ENCODE data around the gene CRTC1. TPM values are rescaled to one million over a fixed set of nuclear protein-coding genes. Genes with fewer than 3 reads are reported as not detected.

The CRTC1 gene
- total and polyA plus RNA-seq, 9 of the 15 experiments (the other 6 are each of a cell fraction or from before 2014, with no cell fraction given) = 0.25 to 3.8 (median 1.2) TPM; not detected in 2

GRCh38 chr19:18778076-18778389 is 94.6 kb downstream of the CRTC1 start:
- peaks cover 0 to 68% of the 10 kb centered on the region in 2 experiments; a peak in 2 of 5 replicates for H3K4me1 ChIP-seq (replicated peaks in 1 of 2; ENCODE audit: control insufficient read depth in 2 of 2, insufficient read depth in 2 of 2, low read length in 2 of 2)
- ChIA-PET CTCF (ENCODE audit: low intra/inter-chr PET ratio) (no interaction called here), POLR2A (interaction anchor here (0.7 kb wide), 1 partner anchor 9 kb away, joined by 3 read pairs; no protein-coding TSS in a partner anchor)
- BruUV-seq (replicated peaks) = no TSS peak
- no peaks in the 10 kb centered on the region for H3K9me1 ChIP-seq (ENCODE audit: control insufficient read depth, insufficient read depth, low read length)
- H2AFZ ChIP-seq (ENCODE audit: low read depth, low read length) = no peak overlapping the region
- TF ChIP-seq E2F1 (CRISPR knock-in tag; IDR thresholded peaks at IDR 0.05) (no peak), STAT6 (CRISPR knock-in tag; IDR thresholded peaks at IDR 0.05) (no peak), PTRF (tag; IDR thresholded peaks at IDR 0.05) (no peak), FOXP1 (CRISPR knock-in tag; IDR thresholded peaks at IDR 0.05) (no peak), DACH1 (IDR thresholded peaks at IDR 0.05; ENCODE audit: partially characterized antibody) (no peak), BRCA1 (IDR thresholded peaks at IDR 0.05) (no peak), BRCA1 (CRISPR knock-in tag; IDR thresholded peaks at IDR 0.05) (no peak), ZNF143 (CRISPR knock-in tag; IDR thresholded peaks at IDR 0.05) (no peak), ATF1 (CRISPR knock-in tag; IDR thresholded peaks at IDR 0.05) (no peak), ATF1 (tag; IDR thresholded peaks at IDR 0.05) (no peak), GATA2 (CRISPR knock-in tag; IDR thresholded peaks at IDR 0.05) (no peak), BDP1 (IDR thresholded peaks at IDR 0.05; ENCODE audit: insufficient read depth, insufficient read length) (no peak), REST (IDR thresholded peaks at IDR 0.05; ENCODE audit: borderline replicate concordance) (no peak), REST (CRISPR knock-in tag; IDR thresholded peaks at IDR 0.05; ENCODE audit: low read depth) (no peak)
- FAIRE-seq = no peak
- in situ Hi-C loops (cut with MboI) (no loop called here), intact Hi-C loops (cut with micrococcal nuclease) (no loop called here)
- no peak overlapping the region for H3K9ac ChIP-seq (ENCODE audit: insufficient read depth in 1 of 2, low read depth in 2 of 2, low read length in 2 of 2)
- 61% methylated on average over 9 of the region's 11 CpGs for WGBS (ENCODE audit: insufficient coverage, low coverage, missing lambda C conversion rate)
- H3K36me3 ChIP-seq (ENCODE audit: control insufficient read depth, insufficient read depth, low read length) = no peaks in the 10 kb centered on the region
- no peak for DNase-seq (ENCODE audit: extremely low read depth in 1 of 4, low spot score in 3 of 4)
- H4K20me1 ChIP-seq (replicated peaks; ENCODE audit: control insufficient read depth, insufficient read depth, low read length) = peaks cover 11% of the 10 kb centered on the region
- H3K4me2 ChIP-seq (ENCODE audit: insufficient read depth, low read length) = no peak overlapping the region
- H3K4me3 ChIP-seq = no peak overlapping the region
- no peaks in the 10 kb centered on the region for H3K79me2 ChIP-seq (ENCODE audit: control insufficient read depth, insufficient read depth, low read length)
- no peak overlapping the region for H3K27ac ChIP-seq (ENCODE audit: extremely low read depth, low read depth, low read length)
- H3K9me3 ChIP-seq (replicated peaks; ENCODE audit: control insufficient read depth, insufficient read depth, low read depth, low read length) = no peaks in the 10 kb centered on the region
- peaks cover 28 to 82% of the 10 kb centered on the region in 2 experiments; a peak in 4 of 5 replicates for H3K27me3 ChIP-seq (ENCODE audit: control insufficient read depth in 2 of 2, insufficient read depth in 2 of 2, low read length in 2 of 2)
- no peak for ATAC-seq

All from K562 (cell line).